RWPE1 (cell line): ENCODE measurements around the gene MAP3K15.

Experiments used
- CTCF ChIA-PET: fragments of 350-600 bp; sonication (Branson Sonifier 250); formaldehyde crosslinking; extraction: SDS; loops from one replicate; lab custom pipeline; 2021; lab: Yijun Ruan, JAX
- POLR2A ChIA-PET: fragments of 400-600 bp; formaldehyde crosslinking; extraction: SDS; loops from one replicate; lab custom pipeline; 2020; ENCODE audit warnings: antibody characterized with exemption; ENCODE audit not compliant: low non-redundant PET; lab: Yijun Ruan, JAX
- DNase-seq: peaks from one replicate; pipeline ENCODE4 v3.0.0; 2012; ENCODE audit warnings: low spot score
- H3K27ac ChIP-seq: fragments of 450-650 bp; 2 replicates; pipeline ENCODE4 v1.5.1; 2017
- CTCF ChIP-seq: fragments of 450-650 bp; conservative IDR thresholded peaks from 2 replicates; pipeline ENCODE4 v1.5.1; 2017; ENCODE audit warnings: low read depth, mild to moderate bottlenecking

Gene MAP3K15

GRCh38 chrX:19368576-19368975, 146.7 kb downstream of the MAP3K15 start:
- no peak for DNase-seq
- CTCF ChIA-PET = no interaction called here
- H3K27ac ChIP-seq = no peak overlapping the region
- TF ChIP-seq CTCF = no peak
- POLR2A ChIA-PET = no interaction called here

GRCh38 chrX:19361701-19362100, 153.6 kb downstream of the MAP3K15 start:
- no peak for TF ChIP-seq CTCF
- no peak for DNase-seq
- ChIA-PET POLR2A (no interaction called here), CTCF (interaction anchor here (1.3 kb wide), 1 partner anchor 11 kb away, joined by 3 read pairs; no protein-coding TSS in a partner anchor)
- H3K27ac ChIP-seq = no peak overlapping the region

DNA sequence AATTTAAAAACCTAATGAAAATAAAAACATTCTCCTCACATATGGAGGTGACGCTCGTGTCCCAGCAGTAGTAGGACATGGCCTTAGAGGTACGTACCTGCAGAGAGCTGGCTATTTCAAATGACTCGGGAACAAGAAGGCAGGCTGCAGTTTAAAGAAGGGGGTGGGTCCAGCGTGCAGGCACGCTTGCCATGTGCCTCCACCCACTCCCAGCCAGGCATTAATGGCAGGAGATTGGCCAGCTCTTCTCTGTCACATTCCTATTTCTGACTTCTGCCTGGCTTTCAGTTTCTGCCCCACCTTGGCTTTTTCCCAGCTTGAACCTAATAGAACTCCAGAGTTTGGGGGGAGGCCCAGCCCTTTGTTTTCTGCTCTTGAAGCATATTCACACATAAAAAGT, 154.4 kb downstream of the MAP3K15 start:
- H3K27ac ChIP-seq = no peak overlapping the region
- no peak for TF ChIP-seq CTCF
- DNase-seq = no peak
- ChIA-PET POLR2A (no interaction called here), CTCF (interaction anchor here (1.3 kb wide), 1 partner anchor 12 kb away, joined by 3 read pairs; no protein-coding TSS in a partner anchor)

DNA sequence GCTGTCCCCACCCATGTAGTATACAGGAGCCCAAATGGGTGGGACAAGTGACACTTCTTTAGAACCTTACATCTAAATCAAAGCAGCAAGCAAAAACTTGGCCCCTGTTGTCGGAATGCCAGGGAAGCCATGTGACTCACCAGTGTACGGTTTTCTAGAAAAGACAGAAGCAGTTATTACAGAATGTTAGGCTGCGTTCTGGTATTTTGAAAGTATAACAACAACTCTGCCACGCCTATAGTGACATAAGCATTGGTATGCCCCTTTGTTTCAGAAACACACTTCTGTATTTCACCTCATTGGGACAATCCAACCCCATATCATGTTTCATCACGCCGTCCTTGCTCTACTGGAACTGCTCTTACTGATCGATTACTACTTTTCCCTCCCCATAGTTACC, 156.8 kb downstream of the MAP3K15 start:
- POLR2A ChIA-PET = no interaction called here
- no peak overlapping the region for H3K27ac ChIP-seq
- CTCF ChIA-PET = no interaction called here
- TF ChIP-seq CTCF = no peak
- DNase-seq = no peak

GRCh38 chrX:19354625-19355024, 160.7 kb downstream of the MAP3K15 start:
- TF ChIP-seq CTCF = no peak
- POLR2A ChIA-PET = no interaction called here
- DNase-seq = no peak
- H3K27ac ChIP-seq = no peak overlapping the region
- CTCF ChIA-PET = no interaction called here

DNA sequence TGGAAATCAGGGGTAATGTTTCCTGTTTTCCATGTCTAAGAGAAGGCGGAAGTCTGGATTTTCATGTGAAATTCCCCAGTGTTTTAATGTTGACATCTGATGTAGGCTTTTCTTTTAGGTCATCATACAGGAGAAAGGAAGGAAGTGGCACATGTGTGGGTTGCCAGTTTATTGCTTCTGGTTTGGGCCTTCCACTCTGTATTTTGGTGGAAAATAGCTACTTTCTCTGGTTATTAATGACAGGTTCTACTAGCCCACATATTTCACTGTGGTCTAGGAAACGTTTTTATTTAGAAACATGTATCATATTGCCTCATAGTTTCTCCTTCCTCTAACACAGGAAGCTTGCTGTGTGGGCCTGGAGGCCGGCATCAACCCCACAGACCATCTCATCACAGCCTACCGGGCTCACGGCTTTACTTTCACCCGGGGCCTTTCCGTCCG, 164.3 kb downstream of the MAP3K15 start:
- POLR2A ChIA-PET = no interaction called here
- TF ChIP-seq CTCF = no peak
- DNase-seq = no peak
- no peak overlapping the region for H3K27ac ChIP-seq
- CTCF ChIA-PET = no interaction called here

DNA sequence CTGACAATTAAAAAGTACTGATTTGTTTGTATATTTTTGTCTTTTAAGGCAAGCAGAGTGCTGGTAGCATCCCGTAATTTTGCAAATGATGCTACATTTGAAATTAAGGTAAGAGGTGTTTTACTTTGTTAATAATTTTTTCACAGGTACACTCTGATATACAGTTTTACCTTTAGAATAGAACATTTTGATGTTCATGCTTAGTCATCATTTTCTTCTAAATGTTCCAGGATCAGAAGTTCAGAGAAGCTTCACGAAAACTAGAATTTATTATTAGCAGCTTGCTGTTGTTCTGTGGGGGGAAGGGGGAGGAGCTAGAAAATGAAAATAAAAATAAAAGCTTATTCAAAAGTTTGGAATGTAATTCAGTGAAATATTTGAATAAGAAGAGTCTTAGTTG, 166.0 kb downstream of the MAP3K15 start:
- no peak for TF ChIP-seq CTCF
- POLR2A ChIA-PET = no interaction called here
- no peak overlapping the region for H3K27ac ChIP-seq
- DNase-seq = no peak
- CTCF ChIA-PET = no interaction called here
